WTC11 (cell line): ENCODE data around the gene PHF21B. TPM values are rescaled to one million over a fixed set of nuclear protein-coding genes. Genes with fewer than 3 reads are reported as not detected.

Source experiments
- ATAC-seq: fragments of 200-7000 bp; cut with Tn5 transposase; 2 replicates; pipeline ENCODE4 v1.10.0; 2021; ENCODE audit warnings: mild to moderate bottlenecking, moderate library complexity
- CTCF ChIA-PET: fragments of 300-600 bp; sonication (Branson Sonifier 250); formaldehyde crosslinking; loops from one replicate; lab custom pipeline; 2021; ENCODE audit warnings: antibody characterized with exemption; lab: Charles Lee
- POLR2A ChIA-PET: fragments of 350-600 bp; sonication (Branson Sonifier 250); formaldehyde crosslinking; loops from one replicate; lab custom pipeline; 2021; ENCODE audit warnings: antibody characterized with exemption; lab: Charles Lee
- DNase-seq: peaks from one replicate; pipeline ENCODE4 v3.0.0; 2021; ENCODE audit warnings: low spot score
- H3K27ac Mint-ChIP-seq: 2 replicates; pipeline ENCODE4 v1.8.0; 2021; ENCODE audit warnings: mixed read lengths
- H3K27me3 Mint-ChIP-seq: 2 replicates; pipeline ENCODE4 v1.8.0; 2021; ENCODE audit warnings: low read depth, mild to moderate bottlenecking, moderate library complexity, mixed read lengths
- H3K36me3 Mint-ChIP-seq: 2 replicates; pipeline ENCODE4 v1.8.0; 2021; ENCODE audit warnings: mixed read lengths
- H3K4me1 Mint-ChIP-seq: 2 replicates; pipeline ENCODE4 v1.8.0; 2022; ENCODE audit warnings: mixed read lengths
- H3K4me3 Mint-ChIP-seq: 2 replicates; pipeline ENCODE4 v1.8.0; 2021; ENCODE audit warnings: mild to moderate bottlenecking, moderate library complexity, mixed read lengths
- H3K9me3 Mint-ChIP-seq: 2 replicates; pipeline ENCODE4 v1.8.0; 2021; ENCODE audit warnings: mixed read lengths
- CREB1 ChIP-seq: sonication (generic); formaldehyde crosslinking; IDR thresholded peaks from 2 replicates; pipeline ENCODE4 v1.8.0; 2023; ENCODE audit warnings: mild to moderate bottlenecking, missing genetic modification reagents
- ELF4 ChIP-seq: sonication (generic); formaldehyde crosslinking; IDR thresholded peaks from 2 replicates; pipeline ENCODE4 v1.8.1; 2022; ENCODE audit warnings: low read depth, mild to moderate bottlenecking, moderate library complexity, missing genetic modification reagents
- GABPB1 ChIP-seq: sonication (generic); formaldehyde crosslinking; IDR thresholded peaks from 2 replicates; pipeline ENCODE4 v1.8.1; 2023; ENCODE audit warnings: mild to moderate bottlenecking, missing genetic modification reagents
- GTF2I ChIP-seq: fragments of 250-450 bp; sonication (Bioruptor Pico); conservative IDR thresholded peaks from 2 replicates; pipeline ENCODE4 v1.4.0; 2021; ENCODE audit warnings: mild to moderate bottlenecking
- NFE2L1 ChIP-seq: sonication (generic); formaldehyde crosslinking; IDR thresholded peaks from 2 replicates; pipeline ENCODE4 v1.8.1; 2023; ENCODE audit warnings: missing genetic modification reagents
- SMAD3 ChIP-seq: sonication (generic); formaldehyde crosslinking; IDR thresholded peaks from 2 replicates; pipeline ENCODE4 v1.8.0; 2022; ENCODE audit warnings: missing genetic modification reagents, mild to moderate bottlenecking, borderline replicate concordance
- SOX15 ChIP-seq: fragments of 250-450 bp; sonication (Bioruptor Pico); IDR thresholded peaks from 2 replicates; pipeline ENCODE4 v1.9.0; 2021; ENCODE audit warnings: mild to moderate bottlenecking
- ZNF317 ChIP-seq: sonication (generic); formaldehyde crosslinking; IDR thresholded peaks from 2 replicates; pipeline ENCODE4 v1.8.1; 2023; ENCODE audit warnings: low read depth, mild to moderate bottlenecking, moderate library complexity, missing genetic modification reagents, borderline replicate concordance
- total RNA-seq: library from RNA; stranded (reverse); gene quantifications from 3 replicates; pipeline ENCODE4 v1.2.3, GENCODE V29; 2021
- TF ChIP-seq, protein P1 (sequence below): fragments of 250-450 bp; sonication (Bioruptor Pico); conservative IDR thresholded peaks from 2 replicates; pipeline ENCODE4 v1.9.0; 2021; ENCODE audit warnings: mild to moderate bottlenecking
- TF ChIP-seq, protein P2 (sequence below): sonication (generic); formaldehyde crosslinking; IDR thresholded peaks from 2 replicates; pipeline ENCODE4 v1.8.1; 2022; ENCODE audit warnings: mild to moderate bottlenecking, moderate library complexity, missing genetic modification reagents
- TF ChIP-seq, protein P3 (sequence below): sonication (generic); formaldehyde crosslinking; IDR thresholded peaks from 2 replicates; pipeline ENCODE4 v1.8.1; 2023; ENCODE audit warnings: mild to moderate bottlenecking, missing genetic modification reagents, moderate library complexity
- TF ChIP-seq, protein P4 (sequence below): sonication (generic); formaldehyde crosslinking; IDR thresholded peaks from 2 replicates; pipeline ENCODE4 v1.8.0; 2022; ENCODE audit warnings: mild to moderate bottlenecking, missing genetic modification reagents
- TF ChIP-seq, protein P5 (sequence below): sonication (generic); formaldehyde crosslinking; IDR thresholded peaks from 2 replicates; pipeline ENCODE4 v1.8.1; 2023; ENCODE audit warnings: mild to moderate bottlenecking, missing genetic modification reagents, moderate library complexity
- TF ChIP-seq, protein P6 (sequence below): sonication (generic); formaldehyde crosslinking; IDR thresholded peaks from 2 replicates; pipeline ENCODE4 v1.8.0; 2023; ENCODE audit warnings: mild to moderate bottlenecking, missing genetic modification reagents
- TF ChIP-seq, protein P7 (sequence below): sonication (generic); formaldehyde crosslinking; conservative IDR thresholded peaks from 2 replicates; pipeline ENCODE4 v1.8.1; 2022; ENCODE audit warnings: mild to moderate bottlenecking, missing genetic modification reagents
- TF ChIP-seq, protein P8 (sequence below): sonication (generic); formaldehyde crosslinking; IDR thresholded peaks from 2 replicates; pipeline ENCODE4 v1.8.1; 2023; ENCODE audit warnings: mild to moderate bottlenecking, moderate library complexity, missing genetic modification reagents

Gene PHF21B
- total RNA-seq, 1 experiment from 2014 or later, result 107 TPM

DNA sequence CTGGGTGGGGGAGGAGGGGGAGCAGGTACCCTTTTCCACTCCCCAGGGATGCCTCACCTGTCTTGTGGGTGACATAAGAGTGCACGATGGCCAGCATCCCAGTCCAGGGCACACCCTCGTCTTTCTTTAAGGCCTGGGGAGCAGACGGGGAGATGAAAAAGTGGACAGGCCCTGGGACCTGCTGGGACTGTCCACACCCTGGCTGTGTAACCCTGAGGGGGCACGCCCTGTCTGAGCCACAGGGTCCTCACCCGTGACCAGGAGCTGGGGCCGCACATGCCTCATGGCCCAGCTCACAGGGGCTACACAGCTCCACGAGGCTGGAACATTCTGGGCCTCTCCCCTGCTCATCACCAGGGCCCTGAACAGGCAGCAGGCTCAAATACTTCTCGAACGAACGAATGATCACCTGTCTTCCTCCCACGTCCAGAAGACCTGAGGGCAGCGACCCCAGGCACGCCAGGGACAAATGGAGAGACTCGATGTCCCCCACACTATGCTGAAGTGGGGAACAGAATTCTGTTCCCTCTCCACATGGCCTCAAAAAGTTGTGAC, 123.9 kb downstream of the PHF21B start (continued):
- TF ChIP-seq, protein P1, sequence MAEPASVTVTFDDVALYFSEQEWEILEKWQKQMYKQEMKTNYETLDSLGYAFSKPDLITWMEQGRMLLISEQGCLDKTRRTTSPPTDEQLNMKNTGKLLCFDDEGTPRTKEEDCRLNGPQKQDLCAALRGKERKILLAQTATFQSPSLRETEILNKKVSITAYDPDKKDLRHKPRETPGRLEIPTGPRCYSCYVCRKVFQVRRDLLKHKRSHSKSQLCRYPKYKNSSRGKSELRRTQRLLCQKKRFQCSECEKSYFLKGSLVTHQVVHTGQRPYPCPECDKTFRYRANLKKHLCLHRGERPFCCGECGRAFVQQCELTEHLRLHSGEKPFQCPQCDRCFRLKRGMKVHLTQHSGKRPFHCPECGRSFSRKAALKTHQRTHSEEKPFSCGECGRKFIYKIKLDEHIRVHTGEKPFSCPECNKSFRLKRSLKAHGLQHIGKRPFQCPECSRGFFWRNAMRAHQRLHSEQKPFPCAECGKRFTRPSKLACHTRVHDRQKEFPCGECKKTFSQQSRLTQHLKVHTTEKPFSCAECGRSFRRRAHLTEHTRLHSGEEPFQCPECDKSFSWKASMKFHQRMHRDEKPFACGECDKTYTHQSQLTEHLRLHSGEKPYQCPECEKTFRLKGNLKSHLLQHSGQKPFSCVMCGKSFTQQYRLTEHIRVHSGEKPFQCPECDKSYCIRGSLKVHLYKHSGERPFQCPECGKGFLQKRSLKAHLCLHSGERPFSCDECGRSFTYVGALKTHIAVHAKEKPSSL (CRISPR knock-in tag), result no peak

DNA sequence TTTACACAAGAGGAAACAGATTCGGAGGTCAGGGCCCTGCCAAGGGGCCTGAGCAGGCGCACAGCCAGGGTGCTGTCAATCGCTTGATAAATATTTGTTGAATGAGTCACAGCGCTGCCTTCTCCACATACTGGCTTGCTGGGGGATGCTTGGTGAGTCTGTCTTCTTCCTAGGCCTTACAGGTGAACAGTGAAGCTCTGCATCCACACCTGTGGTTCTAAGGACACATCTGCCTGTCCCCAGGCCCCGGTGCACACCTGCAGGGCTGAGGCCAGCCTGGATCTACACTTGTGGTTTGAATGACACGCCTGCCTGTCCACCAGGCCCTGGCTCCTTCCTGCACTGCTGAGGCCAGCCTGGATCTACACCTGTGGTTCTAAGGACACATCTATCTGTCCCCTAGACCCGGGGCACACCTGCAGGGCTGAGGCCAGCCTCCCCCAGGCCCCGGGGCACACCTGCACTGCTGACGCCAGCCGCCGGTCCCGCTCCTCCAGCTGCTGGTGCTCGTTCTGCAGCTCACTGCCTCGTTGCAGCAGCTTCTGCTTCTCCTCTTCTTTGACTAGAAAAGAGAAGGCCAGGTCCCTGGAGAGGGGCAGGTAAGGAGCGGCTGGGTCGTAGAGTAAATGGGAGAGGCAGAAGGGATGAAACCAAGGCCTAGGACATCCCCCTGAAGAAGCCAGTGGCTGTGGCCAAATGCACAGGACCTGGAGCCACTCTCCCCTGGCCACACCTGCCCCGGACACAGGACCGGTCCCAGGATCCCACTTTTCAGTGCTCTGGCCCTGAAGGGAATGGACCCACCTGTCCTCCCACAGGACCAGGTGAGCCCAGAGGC, 124.6 kb downstream of the PHF21B start:
- H3K36me3 Mint-ChIP-seq, result peaks cover 36% of the 10 kb centered on the region
- H3K4me3 Mint-ChIP-seq, result no peak overlapping the region
- DNase-seq (no peak), ATAC-seq (no peak)
- POLR2A ChIA-PET, result no interaction called here
- H3K9me3 Mint-ChIP-seq, result no peaks in the 10 kb centered on the region
- H3K4me1 Mint-ChIP-seq, result peaks cover 12% of the 10 kb centered on the region
- H3K27me3 Mint-ChIP-seq, result no peaks in the 10 kb centered on the region; the same call in 1 of the 2 replicates
- TF ChIP-seq ELF4 (CRISPR knock-in tag) (no peak), SMAD3 (CRISPR knock-in tag) (no peak), GTF2I (CRISPR knock-in tag) (no peak), ZNF317 (CRISPR knock-in tag) (no peak), CREB1 (CRISPR knock-in tag) (no peak), GABPB1 (no peak)
- TF ChIP-seq, protein P2, sequence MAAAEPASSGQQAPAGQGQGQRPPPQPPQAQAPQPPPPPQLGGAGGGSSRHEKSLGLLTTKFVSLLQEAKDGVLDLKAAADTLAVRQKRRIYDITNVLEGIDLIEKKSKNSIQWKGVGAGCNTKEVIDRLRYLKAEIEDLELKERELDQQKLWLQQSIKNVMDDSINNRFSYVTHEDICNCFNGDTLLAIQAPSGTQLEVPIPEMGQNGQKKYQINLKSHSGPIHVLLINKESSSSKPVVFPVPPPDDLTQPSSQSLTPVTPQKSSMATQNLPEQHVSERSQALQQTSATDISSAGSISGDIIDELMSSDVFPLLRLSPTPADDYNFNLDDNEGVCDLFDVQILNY (CRISPR knock-in tag), result no peak
- TF ChIP-seq, protein P3, sequence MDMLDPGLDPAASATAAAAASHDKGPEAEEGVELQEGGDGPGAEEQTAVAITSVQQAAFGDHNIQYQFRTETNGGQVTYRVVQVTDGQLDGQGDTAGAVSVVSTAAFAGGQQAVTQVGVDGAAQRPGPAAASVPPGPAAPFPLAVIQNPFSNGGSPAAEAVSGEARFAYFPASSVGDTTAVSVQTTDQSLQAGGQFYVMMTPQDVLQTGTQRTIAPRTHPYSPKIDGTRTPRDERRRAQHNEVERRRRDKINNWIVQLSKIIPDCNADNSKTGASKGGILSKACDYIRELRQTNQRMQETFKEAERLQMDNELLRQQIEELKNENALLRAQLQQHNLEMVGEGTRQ, result no peak
- TF ChIP-seq, protein P4, sequence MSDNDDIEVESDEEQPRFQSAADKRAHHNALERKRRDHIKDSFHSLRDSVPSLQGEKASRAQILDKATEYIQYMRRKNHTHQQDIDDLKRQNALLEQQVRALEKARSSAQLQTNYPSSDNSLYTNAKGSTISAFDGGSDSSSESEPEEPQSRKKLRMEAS (CRISPR knock-in tag), result no peak
- TF ChIP-seq, protein P5, sequence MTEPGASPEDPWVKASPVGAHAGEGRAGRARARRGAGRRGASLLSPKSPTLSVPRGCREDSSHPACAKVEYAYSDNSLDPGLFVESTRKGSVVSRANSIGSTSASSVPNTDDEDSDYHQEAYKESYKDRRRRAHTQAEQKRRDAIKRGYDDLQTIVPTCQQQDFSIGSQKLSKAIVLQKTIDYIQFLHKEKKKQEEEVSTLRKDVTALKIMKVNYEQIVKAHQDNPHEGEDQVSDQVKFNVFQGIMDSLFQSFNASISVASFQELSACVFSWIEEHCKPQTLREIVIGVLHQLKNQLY (CRISPR knock-in tag), result no peak
- TF ChIP-seq, protein P6, sequence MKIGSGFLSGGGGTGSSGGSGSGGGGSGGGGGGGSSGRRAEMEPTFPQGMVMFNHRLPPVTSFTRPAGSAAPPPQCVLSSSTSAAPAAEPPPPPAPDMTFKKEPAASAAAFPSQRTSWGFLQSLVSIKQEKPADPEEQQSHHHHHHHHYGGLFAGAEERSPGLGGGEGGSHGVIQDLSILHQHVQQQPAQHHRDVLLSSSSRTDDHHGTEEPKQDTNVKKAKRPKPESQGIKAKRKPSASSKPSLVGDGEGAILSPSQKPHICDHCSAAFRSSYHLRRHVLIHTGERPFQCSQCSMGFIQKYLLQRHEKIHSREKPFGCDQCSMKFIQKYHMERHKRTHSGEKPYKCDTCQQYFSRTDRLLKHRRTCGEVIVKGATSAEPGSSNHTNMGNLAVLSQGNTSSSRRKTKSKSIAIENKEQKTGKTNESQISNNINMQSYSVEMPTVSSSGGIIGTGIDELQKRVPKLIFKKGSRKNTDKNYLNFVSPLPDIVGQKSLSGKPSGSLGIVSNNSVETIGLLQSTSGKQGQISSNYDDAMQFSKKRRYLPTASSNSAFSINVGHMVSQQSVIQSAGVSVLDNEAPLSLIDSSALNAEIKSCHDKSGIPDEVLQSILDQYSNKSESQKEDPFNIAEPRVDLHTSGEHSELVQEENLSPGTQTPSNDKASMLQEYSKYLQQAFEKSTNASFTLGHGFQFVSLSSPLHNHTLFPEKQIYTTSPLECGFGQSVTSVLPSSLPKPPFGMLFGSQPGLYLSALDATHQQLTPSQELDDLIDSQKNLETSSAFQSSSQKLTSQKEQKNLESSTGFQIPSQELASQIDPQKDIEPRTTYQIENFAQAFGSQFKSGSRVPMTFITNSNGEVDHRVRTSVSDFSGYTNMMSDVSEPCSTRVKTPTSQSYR (CRISPR knock-in tag), result no peak
- no peak overlapping the region for H3K27ac Mint-ChIP-seq
- CTCF ChIA-PET, result no interaction called here

DNA sequence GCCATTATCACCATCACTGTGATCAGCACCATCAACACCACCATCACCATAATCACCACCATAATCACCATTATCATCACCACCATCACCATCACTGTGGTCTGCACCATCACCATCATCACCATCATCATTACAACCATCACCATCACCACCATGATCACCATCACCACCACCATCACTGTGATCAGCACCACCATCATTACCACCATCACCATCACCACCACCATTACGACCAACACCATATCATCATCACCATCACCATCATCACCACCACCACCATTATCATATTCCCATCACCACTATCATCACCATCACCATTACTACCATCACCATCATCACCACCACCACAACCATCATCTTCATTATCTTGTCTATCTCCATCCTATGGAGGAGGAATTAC, 125.2 kb downstream of the PHF21B start:
- no peak for ATAC-seq

More for the DNA sequence above, 125.2 kb downstream of the PHF21B start:
- Mint-ChIP-seq H3K4me1 (peaks cover 12% of the 10 kb centered on the region), H3K27me3 (no peaks in the 10 kb centered on the region; the same call in 1 of the 2 replicates), H3K27ac (no peak overlapping the region), H3K9me3 (no peaks in the 10 kb centered on the region), H3K36me3 (peaks cover 34% of the 10 kb centered on the region), H3K4me3 (no peak overlapping the region)
- DNase-seq, result no peak
- ChIA-PET CTCF (no interaction called here), POLR2A (no interaction called here)
- no peak for TF ChIP-seq SOX15 (CRISPR knock-in tag)
- TF ChIP-seq, protein P7, sequence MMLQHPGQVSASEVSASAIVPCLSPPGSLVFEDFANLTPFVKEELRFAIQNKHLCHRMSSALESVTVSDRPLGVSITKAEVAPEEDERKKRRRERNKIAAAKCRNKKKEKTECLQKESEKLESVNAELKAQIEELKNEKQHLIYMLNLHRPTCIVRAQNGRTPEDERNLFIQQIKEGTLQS, result 0 out of 2 replicates have a peak, but pooled peaks have one; percentile 10
- TF ChIP-seq, protein P8, sequence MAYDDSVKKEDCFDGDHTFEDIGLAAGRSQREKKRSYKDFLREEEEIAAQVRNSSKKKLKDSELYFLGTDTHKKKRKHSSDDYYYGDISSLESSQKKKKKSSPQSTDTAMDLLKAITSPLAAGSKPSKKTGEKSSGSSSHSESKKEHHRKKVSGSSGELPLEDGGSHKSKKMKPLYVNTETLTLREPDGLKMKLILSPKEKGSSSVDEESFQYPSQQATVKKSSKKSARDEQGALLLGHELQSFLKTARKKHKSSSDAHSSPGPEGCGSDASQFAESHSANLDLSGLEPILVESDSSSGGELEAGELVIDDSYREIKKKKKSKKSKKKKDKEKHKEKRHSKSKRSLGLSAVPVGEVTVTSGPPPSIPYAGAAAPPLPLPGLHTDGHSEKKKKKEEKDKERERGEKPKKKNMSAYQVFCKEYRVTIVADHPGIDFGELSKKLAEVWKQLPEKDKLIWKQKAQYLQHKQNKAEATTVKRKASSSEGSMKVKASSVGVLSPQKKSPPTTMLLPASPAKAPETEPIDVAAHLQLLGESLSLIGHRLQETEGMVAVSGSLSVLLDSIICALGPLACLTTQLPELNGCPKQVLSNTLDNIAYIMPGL (CRISPR knock-in tag), result no peak
- TF ChIP-seq NFE2L1 (CRISPR knock-in tag), result 0 out of 2 replicates have a peak, but pooled peaks have one; percentile 41
